Measurements from ENCODE around the gene OGDH.
"Not testable (repeated sequence)": the region's sequence is repeated elsewhere in the genome, so short reads cannot be mapped to it uniquely, and the experiment has no call there.

OGDH gene

DNA sequence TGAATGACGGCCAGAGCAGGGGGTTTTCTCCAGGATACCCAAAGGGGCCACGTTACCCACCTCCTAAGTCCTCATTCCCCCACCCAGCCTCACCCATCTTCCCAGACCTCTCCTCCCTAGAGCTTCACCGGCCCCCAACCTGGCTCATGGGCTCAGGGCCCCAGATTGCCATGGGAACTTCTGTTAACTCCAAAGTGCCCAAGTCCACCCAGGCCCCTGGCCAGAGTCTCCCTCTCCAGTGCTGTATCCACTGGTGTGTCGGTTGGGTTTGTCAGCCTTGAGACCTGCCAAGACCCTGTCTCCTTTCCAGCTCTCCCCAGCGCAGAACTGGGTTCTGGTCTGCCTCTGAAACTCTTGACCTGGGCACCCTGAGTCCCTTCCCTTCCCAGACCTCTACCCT is 105.1 kb downstream of the OGDH start:
- DNase-seq, result no peak

DNA sequence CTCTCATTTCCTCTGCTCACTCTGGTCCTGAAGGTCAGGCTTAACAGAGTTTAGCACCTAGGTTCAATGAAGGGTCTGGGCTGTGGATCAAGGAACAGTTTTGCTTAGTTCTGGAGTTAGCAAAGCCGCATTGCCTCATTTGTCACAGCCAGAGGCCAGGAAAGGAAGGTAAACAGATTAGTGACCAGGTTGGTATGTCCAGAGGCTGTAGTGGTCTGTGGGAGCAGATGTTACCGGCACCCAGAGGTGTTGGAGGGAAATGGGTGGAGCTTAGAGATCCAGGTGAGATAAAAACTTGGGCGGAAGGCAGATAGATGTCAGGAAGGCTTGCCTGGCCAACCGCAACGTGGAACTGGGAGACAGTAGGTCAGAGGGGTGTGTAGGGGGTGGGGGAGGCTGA is 105.6 kb downstream of the OGDH start:
- no peak for DNase-seq

DNA sequence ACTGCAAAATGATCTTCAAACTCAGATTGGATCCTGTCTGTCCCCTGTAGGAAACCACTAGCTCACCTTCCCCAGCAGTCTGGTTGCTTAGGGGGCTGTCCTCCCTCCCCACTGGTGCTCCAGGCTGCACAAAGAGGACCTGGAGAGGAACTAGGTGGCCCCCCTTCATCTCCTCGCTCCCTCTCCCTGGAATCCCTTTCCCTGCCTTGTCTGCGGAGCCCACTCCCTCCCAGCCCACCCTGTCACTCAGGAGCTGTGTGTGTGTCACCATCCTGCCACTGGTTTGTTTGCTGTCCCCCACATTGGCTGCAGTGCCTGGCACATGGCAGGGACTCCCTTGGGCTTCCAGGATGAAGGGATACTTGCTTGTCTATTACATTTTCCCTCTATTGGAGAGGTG is 106.7 kb downstream of the OGDH start:
- no peak for DNase-seq

DNA sequence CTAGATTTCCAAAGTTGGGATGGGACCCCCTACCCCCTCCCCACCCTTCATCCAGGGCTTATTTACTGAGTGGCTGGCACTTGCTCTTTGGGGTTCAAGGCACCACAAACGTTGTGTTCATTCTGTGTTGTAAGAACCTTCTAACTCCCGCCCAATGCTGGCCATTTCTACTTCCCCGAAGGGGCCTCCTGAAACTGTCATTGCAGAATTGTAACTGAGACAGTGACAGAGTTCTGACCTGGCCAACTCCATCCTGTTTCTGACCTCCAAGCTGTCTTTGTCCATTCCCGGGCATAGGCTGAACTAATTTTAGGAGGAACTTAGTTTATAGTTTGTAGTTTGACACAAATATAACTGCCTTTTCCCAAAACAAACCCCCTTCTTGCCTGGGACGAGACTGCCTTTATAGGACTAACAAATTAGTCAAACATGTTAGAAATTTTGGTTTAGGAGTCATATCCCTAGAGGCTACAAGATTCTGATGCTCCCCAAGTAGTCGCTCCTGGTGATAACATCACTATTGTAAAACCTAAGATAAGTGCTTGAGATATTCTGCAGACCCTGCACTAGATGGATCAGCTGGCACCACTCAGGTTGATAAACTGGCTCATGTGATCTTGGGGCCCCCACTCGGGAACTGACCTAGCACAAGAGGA is 107.4 kb downstream of the OGDH start:
- DNase-seq, result no peak

DNA sequence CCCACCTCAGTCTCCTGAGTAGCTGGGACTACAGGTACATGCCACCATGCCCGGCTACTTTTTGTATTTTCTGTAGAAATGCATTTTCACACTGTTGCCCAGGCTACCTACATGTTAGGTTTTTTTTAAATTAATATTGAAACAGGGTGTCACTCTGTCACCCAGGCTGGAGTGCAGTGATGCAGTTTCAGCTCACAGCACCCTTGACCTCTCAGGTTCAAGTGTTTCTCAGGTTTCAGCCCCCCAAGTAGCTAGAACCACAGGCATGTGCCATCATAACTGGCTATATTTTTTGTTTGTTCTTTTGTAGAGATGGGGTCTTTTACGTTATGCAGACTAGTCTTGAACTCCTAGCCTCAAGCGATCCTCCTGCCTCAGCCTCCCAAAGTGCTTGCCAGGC is 109.8 kb downstream of the OGDH start:
- DNase-seq, result no peak

DNA sequence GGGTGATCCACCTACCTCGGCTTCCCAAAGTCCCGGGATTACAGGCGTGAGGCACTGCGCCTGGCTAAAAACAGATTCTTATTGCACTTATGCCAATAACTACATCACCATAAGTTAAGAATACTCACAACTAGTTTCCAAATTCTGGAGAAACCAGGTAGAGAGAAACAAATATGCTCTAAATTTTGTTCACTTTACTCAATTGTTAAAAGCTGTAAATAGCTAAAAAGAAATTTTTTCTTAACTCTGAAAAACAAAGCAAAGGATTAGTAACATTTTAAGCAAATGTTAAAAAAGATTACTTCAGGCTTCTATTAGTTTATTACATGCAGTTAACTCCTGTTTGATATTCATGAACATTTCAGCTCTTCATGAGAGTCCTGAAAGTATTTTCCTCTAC is 113.9 kb downstream of the OGDH start:
- DNase-seq, result no peak

DNA sequence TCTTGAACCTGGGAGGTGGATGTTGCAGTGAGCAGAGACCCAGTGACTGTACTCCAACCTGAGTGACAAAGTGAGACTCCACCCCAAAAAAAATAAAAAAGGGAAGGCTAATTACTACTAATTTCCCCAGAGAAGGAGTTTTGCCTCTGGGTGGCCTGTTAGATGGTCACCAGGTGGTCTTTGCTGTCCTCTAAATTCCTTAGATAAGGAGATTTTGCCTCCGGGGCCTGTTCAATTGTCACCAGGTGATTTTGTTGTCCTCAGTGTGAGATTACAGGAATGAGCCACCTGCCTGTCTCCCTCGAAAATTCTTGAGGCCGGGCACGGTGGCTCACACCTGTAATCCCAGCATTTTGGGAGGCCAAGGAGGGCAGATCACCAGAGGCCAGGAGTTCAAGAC is 117.8 kb downstream of the OGDH start:
- DNase-seq, result no peak

DNA sequence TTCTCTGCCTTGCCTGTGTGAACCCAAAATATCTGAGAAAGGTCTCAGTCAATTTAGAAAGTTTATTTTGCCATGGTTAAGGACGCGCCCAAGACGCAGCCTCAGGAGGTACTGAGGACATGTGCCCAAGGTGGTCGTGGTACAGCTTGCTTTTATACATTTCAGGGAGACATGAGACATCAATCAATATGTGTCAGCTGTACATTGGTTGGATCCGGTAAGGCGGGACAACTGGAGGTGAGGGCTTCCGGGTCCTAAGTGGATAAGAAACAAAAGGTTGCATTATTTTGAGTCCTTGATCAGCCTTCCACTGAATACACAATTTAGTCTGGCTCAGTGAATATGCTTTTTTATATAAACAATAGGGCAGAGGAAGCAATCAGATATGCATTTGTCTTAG is 119.8 kb downstream of the OGDH start:
- DNase-seq, result not testable (repeated sequence)

DNA sequence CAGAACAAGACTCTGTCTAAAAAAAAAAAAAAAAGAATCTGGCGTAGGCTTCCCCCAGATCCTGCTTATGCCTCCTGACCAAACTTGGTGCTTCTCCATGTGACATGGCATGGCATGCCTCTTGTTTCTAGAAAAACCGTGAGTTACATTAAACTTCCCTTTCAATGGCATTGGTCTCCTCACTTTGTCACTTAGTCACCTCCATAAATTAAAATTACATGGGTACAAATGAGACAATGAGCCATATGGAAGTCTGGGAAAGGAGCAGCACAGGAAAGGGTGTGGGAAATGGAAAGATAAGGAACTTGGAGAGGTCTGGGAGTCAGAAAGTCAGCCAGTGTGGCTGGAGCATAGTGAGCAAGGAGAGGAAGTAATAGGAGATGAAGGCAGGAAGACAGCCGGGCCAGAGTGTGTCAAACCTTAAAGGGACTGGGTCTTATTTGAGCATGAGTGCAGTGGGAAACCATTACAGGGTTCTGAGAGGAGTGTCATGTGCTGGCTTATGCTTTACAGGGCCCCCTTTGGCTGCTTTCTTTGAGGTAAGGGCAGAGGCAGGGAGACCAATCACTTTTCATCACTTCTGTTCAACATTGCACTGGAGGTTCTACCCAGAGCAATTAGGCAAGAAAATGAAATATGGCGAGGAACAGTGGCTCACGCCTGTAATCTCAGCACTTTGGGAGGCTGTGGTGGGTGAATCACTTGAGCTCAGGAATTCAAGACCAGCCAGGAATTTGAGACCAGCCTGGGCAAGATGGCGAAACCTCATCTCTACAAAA is 120.9 kb downstream of the OGDH start:
- DNase-seq, result no peak

DNA sequence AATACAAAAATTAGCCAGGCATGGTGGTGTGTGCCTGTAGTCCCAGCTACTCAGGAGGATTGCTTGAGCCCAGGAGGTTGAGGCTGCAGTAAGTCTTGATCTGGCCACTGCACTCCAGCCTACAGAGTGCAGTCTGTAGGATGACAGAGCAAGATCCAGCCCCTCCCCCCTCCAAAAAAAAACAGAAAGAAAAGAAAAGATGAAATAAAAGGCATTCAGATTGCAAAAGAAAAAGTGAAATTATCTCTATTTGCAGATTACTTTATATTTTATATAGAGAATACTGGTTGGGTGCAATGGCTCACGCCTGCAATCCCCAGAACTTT is 121.5 kb downstream of the OGDH start:
- DNase-seq, result no peak

DNA sequence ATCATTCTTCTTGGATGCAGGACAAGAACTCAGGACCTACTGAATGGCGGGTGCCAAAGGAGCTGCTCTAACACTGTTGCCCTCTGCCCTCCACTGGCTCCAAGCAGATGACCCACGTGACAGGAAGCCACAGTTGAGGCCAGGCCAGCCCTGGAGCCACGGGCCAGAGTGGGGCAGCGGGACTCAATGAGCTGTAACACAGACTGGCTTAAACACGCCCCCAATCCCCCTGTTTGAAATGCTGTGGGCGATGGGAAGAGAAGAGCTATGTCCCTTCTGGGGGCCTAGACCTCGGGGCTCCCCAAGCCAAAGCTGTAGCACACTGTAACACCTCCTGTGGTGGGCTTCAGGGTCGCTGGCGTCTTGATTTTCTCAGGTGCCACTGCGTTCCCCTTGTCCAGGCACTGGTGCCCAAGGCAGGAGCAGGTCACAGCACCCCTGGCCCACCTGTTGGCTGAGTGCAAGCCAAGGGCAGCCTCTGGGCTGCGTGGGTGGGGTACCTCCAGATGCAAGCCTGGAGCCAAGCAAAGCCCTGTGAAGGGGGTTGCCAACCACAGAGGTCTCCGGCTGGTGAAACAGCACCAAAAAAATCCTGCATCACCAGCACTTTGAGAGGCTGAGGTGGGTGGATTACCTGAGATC is 123.6 kb downstream of the OGDH start:
- no peak for DNase-seq

DNA sequence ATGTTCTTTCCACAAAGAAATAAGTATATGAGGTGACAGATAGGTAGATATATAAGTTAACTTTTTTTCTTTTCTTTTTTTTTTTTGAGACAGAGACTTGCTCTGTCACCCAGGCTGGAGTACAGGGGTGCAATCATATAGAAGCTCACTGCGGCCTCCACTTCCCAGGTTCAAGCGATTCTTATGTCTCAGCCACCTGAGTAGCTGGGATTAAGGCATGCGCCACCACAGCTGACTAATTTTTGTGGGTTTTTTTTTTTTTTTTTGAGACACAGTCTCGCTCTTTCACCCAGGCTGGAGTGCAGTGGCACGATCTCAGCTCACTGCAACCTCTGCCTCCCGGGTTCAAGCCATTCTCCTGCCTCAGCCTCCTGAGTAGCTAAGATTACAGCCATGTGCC is 126.5 kb downstream of the OGDH start:
- DNase-seq, result not testable (repeated sequence)

DNA sequence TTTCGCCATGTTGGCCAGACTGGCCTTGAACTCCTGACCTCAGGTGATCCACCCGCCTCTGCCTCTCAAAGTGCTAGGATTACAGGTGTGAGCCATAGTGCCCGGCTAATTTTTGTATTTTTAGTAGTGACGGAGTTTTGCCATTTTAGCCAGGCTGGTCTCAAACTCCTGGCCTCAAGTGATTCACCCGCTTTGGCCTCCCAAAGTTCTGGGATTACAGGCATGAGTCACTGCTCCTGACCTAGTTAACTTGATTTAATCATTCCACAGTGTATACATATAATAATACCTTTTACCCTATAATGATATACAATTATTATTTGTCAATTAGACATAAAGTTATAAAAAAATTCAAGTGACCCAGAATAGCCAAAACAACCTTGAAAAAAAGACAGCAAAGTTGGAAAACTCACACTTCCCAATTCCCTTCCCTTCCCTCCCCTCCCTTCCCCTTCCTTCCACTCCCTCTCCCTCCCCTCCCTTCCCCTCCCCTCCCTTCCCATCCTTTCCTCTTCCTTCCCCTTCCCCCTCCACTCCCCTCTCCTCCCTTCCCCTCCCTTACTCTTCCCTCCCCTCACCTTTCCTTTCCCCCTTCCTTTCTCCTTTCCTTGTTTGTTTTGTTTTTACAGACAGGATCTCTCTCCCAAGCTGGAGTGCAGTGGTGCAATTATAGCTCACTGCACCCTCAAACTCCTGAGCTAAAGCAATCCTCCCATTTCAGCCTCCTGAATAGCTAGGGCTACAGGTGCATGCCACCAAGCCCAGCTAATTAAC is 127.5 kb downstream of the OGDH start:
- DNase-seq, result no peak

DNA sequence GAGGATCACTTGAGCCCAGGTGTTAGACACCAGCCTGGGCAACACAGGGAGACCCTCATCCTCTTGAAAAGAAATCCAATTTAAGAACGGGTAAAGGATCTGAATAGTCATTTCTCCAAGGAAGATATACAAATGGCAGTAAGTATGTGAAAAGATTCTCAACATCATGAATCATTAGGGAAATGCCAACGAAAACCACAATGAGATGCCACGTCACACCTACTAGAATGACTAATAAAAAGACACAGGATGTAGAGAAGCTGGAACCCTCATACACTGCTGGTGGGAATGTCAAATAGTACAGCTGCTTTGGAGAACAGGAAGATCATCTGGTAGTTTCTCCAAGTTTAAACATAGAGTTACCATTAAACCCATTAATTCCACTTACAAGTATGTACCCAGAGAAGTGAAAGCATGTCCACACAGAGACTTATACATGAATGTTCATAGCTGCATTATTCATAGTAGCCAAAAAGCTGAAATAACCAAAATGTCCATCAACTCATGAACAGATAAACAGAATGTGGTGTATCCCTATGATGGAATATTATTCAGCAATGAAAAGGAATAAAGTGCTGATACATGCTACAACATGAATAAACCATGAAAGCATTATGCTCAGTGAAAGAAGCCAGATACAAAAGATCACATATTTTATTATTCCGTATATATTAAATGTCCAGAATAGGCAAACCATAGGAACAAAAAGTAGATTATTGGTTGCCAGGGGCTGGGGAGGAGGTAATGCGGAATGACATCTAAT is 129.2 kb downstream of the OGDH start:
- no peak for DNase-seq

DNA sequence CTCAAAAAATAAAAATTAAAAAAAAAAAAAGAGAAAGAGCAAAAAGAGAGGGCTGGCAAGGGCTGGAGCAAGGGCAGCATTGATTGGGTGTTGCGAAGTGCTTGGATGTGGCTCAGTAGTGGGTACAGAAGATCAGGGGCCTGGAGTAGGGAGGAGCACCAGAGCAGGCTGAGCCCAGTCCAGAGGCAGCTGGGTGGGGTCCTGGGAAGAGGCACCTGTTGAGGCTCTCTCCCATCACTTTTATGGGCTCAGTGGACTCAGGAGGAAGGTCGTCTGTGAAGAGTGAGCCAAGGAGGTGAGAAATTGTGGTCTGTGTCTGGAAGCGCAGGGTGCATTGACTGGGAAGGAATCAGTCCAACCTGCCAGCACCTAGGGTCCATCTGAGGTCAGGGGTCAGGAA is 130.5 kb downstream of the OGDH start:
- no peak for DNase-seq

DNA sequence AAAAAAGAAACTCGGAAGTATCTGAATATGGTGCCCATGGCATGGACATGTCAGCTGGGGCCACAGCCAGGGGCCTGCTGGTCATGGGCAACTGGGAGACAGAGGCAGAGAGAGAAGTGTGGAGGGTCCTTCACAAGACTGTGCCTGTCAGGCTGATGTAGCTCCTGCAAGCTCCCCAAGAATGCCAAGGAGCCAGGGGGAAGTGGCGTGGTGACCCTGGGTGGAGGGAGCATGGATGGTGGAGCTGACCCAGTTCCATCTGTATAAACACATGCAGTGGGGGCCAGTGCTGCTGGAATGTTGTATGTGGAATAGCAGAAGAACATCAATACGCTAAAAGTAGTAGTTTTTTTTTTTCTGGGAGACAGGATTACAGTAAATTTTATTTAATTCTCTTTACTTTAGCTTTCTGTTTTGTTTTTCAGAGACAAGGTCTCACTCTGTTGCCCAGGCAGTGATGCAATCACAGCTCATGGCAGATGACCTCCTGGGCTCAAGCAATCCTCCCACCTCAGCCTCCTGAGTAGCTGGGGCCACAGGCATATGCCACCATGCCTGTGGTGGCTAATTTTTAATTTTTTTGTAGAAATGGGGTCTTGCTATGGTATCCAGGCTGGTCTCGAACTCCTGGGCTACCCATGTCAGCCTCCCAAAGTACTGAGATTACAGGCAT is 131.8 kb downstream of the OGDH start:
- DNase-seq, result no peak

DNA sequence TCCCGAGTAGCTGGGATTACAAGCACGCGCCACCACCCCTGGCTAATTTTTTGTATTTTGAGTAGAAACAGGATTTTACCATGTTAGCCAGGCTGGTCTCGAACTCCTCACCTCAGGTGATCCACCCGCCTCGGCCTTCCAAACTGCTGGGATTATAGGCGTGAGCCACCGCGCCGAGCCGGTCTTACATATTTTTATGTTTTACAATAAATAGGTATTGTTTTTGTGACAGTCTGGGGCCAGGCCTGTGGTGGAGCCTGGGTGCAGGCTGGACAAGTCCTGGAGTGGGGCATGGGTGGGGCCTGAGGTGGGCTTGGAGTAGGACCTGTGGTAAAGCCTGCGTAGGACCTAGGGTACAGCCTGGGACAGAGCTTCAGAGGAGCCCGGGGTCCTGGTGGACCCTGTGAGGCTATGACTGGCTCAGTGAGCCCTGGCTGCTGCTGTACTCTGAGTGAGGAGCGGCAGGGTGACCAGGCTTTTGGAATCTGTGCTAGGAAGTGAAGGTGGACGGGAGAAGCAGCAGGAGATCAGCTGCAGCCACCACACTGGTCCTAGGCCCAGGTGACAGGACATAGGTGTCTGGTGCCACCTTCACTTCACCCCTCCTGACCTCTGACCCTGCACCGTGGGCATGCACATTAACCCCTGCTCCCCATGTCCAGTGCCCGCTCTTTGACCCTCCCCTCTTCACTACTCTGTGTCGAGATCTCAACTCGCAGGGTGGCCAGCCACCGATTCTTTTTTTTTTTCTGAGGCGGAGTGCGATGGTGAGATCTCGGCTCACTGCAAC is 132.6 kb downstream of the OGDH start:
- DNase-seq, result no peak

DNA sequence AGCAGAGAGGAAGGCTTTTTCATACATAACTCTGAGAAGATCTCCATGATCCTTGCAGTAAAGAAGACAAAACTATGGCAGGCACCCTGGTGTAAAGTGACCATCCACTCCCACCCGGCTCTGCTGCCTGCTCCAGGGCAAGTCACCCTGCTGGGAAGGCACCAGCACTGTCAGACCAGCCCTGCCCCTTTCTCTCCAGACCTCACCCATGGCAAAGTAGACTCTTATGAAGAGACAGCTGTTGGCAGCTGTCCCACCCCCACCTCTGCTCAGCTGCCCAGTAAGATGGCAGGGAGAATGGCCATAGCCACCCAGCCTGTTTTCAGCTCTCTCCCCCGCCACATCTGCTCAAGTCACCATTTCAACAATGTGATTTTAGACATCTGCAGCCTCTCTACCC is 133.6 kb downstream of the OGDH start:
- no peak for DNase-seq

DNA sequence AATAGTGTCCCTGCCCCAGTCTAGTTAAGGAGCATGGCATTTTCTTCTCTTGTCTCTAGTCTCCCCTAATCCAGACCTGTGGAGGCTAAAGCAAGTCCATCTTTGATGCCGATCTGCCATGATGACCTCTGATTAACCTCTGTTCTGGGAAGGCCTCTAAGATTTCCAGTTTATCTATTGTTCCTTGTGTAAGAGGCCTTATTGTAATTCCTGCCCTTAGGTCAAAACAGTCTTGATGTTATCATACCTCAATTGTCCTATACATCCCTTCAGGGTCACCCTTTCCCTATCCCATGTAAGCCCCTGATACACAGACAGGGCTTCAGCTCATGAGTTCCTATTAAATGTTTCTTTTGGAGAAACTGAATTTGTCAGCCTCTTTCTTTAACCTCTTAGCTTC is 137.3 kb downstream of the OGDH start:
- DNase-seq, result no peak

DNA sequence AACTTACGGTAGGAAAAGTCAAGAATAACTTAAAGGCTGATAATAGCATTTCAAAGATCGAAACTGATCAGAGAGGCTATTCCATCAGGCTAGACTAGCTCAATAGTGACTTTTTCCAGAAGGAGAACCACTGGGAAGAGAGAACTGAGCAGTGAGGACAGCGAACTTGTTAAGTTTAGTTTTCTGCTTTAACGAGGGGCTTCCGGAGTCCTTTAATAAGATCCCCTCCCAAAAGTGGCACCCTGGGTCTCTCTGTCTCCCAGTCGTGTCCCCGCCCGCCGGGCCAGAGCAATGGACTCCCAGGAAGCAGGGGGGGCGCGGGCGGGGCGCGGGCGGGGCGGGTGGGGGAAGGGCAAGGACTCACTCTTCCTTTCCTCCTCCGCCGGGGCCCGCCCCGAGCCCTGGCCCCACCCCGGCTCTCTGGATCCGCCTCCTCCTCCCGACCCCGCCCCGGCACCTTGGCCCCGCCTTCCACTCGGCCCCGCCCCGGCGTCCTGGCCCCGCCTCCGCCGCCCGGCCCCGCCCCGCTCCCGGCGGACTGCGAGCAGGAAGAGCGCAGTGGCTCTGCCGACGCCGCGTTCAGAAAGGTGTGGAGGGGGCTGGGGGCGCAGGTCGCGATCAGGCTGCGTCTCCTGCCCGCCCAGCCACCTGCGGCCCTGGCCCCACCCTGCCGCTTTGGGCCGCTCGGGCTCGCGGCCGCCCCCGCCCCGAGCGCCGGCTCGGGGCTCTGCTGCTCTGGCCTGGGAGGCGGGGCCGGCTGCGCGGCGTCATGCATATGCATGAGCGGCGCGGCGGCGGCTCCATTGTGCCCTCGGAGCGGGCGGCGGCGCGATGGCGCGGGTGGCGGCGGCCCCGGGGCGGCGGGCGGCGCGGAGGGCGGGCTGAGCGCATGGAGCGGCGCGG is 141.9 kb downstream of the OGDH start, which contains the start of gene ZMIZ2:
Gene ZMIZ2 (plus strand): TSS at position 803 of the 903 bp plus-strand sequence. CDS start 7,403 bp downstream, outside the sequence.
- DNase-seq, result peak; percentile 86

All from cortex of kidney (tissue), 1 donor.